ENCODE measurements around the gene AGAP1. TPM values are rescaled to one million over a fixed set of nuclear protein-coding genes. Genes with fewer than 3 reads are reported as not detected.

Gene AGAP1
- total and polyA plus RNA-seq, 2 donors (not counting 3 experiments of a cell fraction or from before 2014, with no cell fraction given), result 10.2 to 20.9 TPM

DNA sequence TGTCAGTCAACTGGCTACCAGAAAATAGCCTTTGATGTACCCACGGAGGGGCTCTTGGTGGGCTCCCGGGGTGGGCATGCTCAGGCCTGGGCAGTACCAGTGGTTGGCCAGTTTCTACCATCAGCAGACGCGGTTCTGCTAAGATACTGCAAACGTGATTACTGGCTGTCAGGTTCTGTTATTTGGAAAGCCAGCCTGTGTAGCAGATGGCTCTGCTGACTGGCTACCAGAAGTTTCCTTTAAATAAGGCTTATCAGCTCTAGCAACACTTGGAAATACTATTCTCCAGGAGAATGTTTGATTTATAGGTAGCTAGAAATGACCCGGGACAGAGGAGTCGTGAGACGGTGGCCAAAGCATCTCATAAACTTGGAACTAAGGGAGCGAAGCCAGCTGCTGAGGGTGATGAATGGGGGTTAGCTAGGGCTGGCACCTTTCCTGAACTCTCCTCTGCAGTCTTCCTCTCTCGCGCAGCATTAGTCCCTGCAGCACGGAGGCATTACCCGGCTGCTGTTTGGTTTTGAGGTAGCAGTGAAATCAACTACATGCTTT is 171.9 kb downstream of the AGAP1 start:
- H3K36me3 ChIP-seq (ENCODE audit: control insufficient read depth in 2 of 2, extremely low read depth in 1 of 2, insufficient read depth in 2 of 2, low read length in 2 of 2), result no peaks in the 10 kb centered on the region
- DNase-seq (ENCODE audit: low read depth, low spot score), result peak; percentile 73
- H3K9ac ChIP-seq (replicated peaks; ENCODE audit: extremely low read depth, insufficient read depth, low read length), result no peak overlapping the region
- no peak overlapping the region for H3K27ac ChIP-seq (ENCODE audit: insufficient read depth, low read depth, low read length)
- no peaks in the 10 kb centered on the region for H3K9me3 ChIP-seq (replicated peaks; ENCODE audit: control insufficient read depth, insufficient read depth, low read length)
- no peaks in the 10 kb centered on the region for H4K20me1 ChIP-seq (replicated peaks; ENCODE audit: control insufficient read depth, extremely low read depth, insufficient read depth, low read length)
- no peak for FAIRE-seq
- intact Hi-C loops (cut with micrococcal nuclease) (no loop called here), dilution Hi-C loops (cut with MboI; ENCODE audit: extremely low pct_ligation_motif_present, low sequenced_read_pairs) (no loop called here)
- H3K9me1 ChIP-seq (replicated peaks; ENCODE audit: control insufficient read depth, extremely low read depth, insufficient read depth, low read length), result no peaks in the 10 kb centered on the region
- H3K4me2 ChIP-seq (ENCODE audit: insufficient read depth, low read length), result peak overlapping the region; percentile 8
- CTCF ChIA-PET, result interaction anchor here (1.0 to 1.1 kb wide), 2 partner anchors 70 to 80 kb away, joined by 5 to 7 read pairs; no protein-coding TSS in a partner anchor
- H3K4me3 ChIP-seq (replicated peaks in 1 of 3; ENCODE audit: insufficient read depth in 1 of 3, low read depth in 1 of 3, low read length in 3 of 3), result no peak overlapping the region
- H2AFZ ChIP-seq (ENCODE audit: low read depth, low read length), result no peak overlapping the region
- TF ChIP-seq MYC (IDR thresholded peaks at IDR 0.05; ENCODE audit: low read depth, low read length), result no peak
- no peak for TF ChIP-seq POLR2AphosphoS5 (IDR thresholded peaks at IDR 0.05; ENCODE audit: insufficient read depth, low read depth, low read length)
- TF ChIP-seq, protein P1, sequence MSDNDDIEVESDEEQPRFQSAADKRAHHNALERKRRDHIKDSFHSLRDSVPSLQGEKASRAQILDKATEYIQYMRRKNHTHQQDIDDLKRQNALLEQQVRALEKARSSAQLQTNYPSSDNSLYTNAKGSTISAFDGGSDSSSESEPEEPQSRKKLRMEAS (IDR thresholded peaks at IDR 0.05; ENCODE audit: insufficient read depth, insufficient read length), result no peak
- no peak for TF ChIP-seq JUN (IDR thresholded peaks at IDR 0.05; ENCODE audit: borderline replicate concordance, insufficient read depth, insufficient read length, low read depth)
- no peak for TF ChIP-seq POLR2A (IDR thresholded peaks at IDR 0.05; ENCODE audit: low read depth, low read length)
- TF ChIP-seq GATA2 (IDR thresholded peaks at IDR 0.05; ENCODE audit: insufficient read depth, insufficient read length, low read depth, low read length), result no peak
- TF ChIP-seq FOS (IDR thresholded peaks at IDR 0.05; ENCODE audit: borderline replicate concordance, insufficient read depth, low read length), result no peak
- TF ChIP-seq EZH2 (IDR thresholded peaks at IDR 0.05; ENCODE audit: borderline replicate concordance, low read depth, low read length, severe bottlenecking), result no peak
- TF ChIP-seq, protein P2, sequence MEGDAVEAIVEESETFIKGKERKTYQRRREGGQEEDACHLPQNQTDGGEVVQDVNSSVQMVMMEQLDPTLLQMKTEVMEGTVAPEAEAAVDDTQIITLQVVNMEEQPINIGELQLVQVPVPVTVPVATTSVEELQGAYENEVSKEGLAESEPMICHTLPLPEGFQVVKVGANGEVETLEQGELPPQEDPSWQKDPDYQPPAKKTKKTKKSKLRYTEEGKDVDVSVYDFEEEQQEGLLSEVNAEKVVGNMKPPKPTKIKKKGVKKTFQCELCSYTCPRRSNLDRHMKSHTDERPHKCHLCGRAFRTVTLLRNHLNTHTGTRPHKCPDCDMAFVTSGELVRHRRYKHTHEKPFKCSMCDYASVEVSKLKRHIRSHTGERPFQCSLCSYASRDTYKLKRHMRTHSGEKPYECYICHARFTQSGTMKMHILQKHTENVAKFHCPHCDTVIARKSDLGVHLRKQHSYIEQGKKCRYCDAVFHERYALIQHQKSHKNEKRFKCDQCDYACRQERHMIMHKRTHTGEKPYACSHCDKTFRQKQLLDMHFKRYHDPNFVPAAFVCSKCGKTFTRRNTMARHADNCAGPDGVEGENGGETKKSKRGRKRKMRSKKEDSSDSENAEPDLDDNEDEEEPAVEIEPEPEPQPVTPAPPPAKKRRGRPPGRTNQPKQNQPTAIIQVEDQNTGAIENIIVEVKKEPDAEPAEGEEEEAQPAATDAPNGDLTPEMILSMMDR (IDR thresholded peaks at IDR 0.05; ENCODE audit: extremely low read depth in 1 of 2, insufficient read depth in 1 of 2, low read depth in 1 of 2, low read length in 2 of 2), result no peak
- peaks cover 2% of the 10 kb centered on the region for H3K4me1 ChIP-seq (ENCODE audit: control insufficient read depth, extremely low read depth, insufficient read depth, low read length)
- no peaks in the 10 kb centered on the region for H3K79me2 ChIP-seq (ENCODE audit: control insufficient read depth, insufficient read depth, low read length)
- POLR2A ChIA-PET, result no interaction called here
- no TSS peak for BruUV-seq (replicated peaks)
- peaks cover 8 to 16% of the 10 kb centered on the region in 2 experiments for H3K27me3 ChIP-seq (ENCODE audit: control insufficient read depth in 2 of 2, insufficient read depth in 2 of 2, low read length in 2 of 2)

All from endothelial cell of umbilical vein (primary cell).